ENCODE measurements around the gene FRZB.

FRZB gene

DNA sequence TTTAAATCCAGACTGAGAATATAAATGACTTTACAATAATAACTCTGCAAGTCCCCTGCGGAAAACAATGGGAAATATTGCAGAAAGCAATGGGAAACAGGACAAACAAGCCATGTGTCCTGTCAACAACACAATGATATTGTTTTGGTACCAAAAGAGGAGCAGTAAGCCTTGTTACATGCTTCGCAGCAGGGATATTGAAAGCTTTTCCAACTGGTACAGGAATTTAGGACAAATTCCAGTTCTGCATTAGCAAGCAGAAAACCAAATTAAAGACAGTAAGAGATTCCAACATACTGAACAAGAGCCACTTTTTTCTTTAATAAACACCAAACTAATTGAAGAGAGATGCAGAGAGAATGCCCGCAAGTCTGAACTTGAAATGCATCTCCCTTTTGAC is 30.0 kb downstream of the FRZB start:
- DNase-seq (ENCODE audit: low read depth): no peak

DNA sequence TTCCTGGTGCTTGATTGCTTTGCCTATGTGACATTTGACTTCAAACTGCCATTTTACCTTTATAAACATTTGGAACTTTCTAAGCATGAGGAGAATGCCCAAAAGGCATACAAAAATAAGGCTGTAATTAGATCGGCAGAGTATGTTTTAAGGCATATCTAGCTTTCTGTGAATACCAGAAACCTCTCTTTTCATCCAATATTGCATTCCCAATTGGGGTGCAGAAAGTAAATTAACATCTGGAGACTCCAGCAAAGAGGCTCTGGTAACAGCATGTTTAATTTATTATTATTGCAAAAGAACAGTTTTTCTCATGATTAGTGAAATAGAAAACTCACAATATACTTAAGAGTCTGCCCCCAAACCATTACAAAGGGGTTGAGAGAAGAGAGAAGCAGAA is 32.1 kb downstream of the FRZB start:
- DNase-seq (ENCODE audit: low read depth): no peak

DNA sequence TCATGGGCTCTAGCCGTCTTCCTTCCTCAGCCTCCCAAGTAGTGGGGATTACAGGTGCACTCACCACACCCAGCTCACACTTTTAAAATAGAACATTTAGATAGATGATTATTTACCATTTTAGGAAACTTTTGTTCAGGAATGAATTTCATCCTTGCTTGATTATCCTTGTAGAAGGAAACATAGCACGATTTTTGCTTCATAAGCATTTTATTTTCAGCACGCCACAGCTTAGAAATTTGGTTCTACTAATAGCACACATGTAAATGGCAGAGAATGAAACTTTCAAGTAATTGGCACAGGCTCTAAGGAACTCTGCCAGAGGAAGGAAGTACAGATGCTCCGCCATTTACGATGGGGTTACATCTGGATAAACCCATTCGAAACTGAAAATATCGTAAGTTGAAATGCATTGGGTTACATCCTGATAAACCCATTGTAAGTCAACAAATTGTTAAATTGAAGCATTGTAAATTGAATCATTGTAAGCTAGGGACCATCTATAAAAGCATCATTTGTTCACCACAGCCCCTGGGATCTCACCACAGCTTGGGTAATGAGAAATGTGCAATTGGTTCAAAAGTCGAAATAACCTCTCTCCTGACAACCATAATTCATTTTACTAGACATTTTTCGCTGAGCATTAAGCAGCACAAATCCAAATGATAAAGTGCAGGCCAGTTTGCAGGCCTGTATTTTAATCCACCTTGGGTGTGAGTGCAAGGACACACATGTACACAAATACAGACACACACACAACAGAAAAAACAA is 33.2 kb downstream of the FRZB start:
- DNase-seq (ENCODE audit: low read depth): no peak

DNA sequence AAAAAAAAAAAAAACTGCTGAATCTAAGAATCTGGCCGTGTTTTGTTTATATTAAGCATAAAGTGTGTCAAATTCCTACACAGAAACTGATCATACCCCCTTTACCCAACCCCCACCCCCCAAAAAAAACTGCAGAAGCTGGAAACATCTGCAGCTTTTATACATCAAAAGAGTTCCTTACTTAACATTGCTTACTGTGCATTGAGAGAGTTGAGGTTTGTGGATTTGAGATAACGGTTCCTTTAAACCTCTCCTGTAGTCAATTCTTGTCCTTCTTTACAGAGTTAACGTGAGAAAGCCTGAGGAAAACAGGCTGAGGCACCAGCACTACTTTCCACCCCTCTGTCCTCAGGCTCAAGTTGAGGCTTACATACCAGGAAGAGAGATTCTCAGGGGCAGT is 34.5 kb downstream of the FRZB start:
- DNase-seq (ENCODE audit: low read depth): no peak

DNA sequence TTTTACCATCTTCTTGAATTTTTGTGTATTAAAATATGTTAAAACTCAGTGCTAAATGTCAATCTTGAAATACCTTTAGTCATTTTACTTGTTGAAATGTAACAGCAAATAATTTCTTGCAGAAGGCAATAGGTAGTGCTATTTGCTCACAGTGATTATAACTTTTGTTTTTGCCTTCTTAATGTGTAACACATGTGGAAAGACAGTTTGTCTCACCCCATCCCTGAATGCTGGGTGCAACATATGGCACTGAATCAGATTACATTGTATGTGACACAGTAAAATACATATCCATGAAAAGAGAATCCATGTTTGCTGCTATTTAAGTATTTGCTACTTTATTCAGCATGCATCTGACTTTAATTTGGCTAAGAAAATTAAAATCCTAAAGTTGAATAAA is 35.3 kb downstream of the FRZB start:
- no peak for DNase-seq (ENCODE audit: low read depth)

DNA sequence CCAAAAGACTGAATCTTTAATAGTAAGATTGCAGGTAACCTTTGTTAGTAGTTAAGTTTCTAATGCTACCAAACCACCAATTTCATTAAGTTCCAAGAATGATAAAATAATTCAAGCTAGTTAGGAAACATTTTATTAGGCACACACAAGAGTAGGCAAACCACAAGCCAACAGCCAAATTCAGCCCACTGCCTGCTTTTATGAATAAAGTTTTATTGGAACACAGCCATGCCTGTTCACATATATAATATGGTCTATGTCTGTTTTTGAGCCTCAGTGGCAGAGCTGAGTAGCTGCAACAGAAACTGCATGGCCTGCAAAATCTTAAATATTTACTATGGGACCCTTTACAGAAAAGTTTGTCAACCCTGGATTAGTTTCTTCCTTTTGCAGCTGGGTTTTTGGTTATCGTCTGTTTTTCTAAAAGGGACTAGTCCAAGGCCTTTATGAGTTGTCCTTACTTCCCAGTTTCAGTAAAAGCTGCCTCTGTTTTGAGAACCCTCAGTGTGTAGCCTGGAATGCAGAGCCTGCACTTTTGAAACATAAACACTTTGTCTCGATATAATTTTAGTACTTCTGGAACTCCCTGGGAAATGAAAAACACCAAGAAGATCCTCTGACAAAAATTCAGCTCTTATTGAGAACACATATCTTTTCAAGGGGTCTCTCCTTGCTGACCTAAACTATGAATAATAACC is 39.1 kb downstream of the FRZB start:
- DNase-seq (ENCODE audit: low read depth): no peak

DNA sequence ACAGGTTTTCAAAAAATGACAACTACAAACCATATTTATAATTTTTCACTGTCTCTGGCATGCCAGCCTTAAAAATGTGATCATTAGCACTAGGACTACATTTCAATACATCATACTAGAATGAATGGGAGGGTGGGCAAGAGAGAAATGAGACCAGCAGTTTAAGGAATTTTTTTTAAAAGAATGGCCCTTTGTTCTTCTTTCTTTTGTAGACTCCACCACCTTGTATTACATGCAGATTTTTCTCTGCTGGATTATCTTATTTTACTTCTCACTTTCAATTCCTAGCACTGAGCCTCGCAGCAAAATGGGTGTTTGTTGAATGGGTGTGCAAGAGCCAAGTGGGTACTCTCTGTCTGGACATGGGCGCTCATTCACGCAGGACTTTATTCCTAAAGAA is 39.9 kb downstream of the FRZB start:
- no peak for DNase-seq (ENCODE audit: low read depth)

DNA sequence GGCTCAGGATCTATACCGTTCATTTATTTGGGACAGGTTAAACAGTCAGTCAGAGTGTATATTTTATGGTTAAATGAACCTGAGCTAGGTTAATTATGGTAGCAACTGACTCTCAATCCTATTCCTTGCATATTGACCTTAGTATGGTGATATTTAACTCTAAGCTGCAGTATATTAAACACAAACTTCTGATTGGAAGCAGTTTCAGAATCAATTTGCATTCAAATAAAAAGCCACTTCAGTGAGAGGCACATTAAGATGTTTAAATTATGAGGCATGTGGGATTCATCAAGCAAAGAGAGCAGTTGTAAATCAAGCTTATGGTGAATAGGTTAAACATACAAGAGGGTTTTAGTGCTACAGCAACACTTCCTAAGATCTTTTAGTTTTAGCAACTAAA is 40.4 kb downstream of the FRZB start:
- DNase-seq (ENCODE audit: low read depth): no peak

DNA sequence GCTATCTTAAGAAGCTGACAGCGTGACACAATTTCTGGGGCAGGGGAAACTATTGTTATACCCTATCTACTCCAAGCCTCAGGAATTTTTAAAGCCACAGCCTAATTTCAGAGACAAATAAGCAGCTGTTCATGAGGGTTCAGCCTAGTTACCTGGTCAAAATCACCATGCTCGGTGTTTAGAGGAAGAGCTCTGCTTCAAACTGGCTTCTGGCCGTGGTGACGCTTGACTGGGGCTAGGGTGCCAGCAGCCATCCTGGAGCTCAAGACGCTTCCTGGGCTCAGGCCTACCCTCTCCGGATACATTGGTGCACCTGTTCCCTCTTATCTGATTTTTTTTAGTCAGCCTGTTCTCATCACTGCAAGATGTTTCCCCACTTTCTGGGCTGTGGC is 41.7 kb downstream of the FRZB start:
- no peak for DNase-seq (ENCODE audit: low read depth)

DNA sequence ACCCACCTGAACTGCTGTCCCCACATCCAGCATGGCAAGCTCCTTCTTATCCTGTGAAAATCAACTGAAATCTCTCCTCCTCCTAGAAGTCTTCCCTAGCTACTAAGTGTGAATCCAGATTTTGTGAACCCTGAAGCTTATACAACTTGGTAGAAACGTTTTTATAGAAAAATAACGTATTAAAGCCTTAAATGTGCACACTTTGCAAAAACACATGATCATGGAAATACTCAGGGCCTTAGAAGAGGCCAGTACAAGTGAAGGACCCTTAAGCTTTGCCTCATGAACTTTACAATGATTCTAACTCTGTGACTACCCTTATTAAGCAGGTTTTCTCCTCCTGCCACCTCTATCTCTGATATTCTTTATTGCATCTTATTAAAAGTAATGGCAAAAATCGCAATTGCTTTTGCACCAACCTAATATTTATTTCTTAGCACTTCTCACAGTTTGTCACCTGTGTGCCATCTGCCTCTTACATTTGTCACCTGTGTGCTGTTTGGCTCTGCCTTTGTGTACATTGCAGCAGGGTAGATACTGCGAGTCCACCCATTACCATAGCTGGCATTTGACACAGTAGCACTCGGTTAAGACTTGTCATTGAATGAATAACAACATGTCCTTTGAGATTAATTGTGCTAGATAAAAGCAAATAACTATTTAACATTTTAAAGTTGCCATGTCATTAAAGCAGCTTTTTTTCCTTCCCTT is 42.2 kb downstream of the FRZB start:
- no peak for DNase-seq (ENCODE audit: low read depth)

DNA sequence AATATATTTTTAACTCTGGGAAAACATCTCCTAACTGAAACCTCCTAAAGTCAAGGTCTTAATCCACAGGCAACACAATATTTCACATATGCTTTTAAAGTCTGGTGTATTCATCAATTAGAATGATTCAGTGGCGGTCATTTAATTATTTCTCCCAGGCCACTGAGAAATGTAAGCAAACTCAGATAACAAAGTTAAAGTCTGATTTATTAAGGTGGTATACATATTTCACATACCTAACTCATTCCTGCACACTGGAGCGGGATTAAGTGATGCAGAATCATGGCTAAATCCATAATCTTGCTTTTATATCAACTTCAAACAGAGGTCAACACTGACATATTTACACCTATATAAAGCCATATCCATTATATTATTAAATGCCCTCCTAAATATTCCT is 43.7 kb downstream of the FRZB start:
- DNase-seq (ENCODE audit: low read depth): no peak

DNA sequence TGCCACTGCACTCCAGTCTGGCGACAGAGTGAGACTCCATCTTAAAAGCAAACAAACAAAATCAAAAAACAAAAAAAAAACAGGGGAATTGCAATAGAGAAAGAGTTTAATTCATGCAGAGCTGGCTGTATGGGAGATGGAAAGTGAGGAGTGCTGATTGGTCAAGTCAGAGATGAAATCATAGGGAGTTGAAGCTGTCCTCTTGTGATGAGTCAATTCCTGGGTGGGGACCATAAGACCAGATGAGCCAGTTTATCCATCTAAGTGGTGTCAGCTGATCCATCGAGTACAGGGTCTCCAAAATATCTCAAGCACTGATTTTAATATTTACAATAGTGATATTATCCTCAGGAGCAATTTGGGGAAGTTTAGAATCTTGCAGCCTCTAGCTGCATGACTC is 45.3 kb downstream of the FRZB start:
- no peak for DNase-seq (ENCODE audit: low read depth)

DNA sequence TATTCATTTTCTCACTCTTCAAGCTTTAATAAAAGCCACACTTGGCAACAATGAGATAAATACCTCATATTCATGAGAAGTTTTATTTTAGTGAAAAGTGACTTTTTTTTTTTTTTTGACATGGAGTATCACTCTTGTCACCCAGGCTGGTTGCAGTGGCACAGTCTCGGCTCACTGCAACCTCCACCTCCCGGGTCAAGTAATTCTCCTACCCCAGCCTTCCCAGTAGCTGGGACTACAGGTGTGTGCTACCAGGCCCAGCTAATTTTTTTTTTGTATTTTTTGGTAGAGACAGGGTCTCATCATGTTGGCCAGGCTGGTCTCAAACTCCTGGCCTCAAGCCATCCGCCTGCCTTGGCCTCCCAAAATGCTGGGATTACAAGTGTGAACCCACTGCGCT is 47.0 kb downstream of the FRZB start:
- DNase-seq (ENCODE audit: low read depth): no peak

DNA sequence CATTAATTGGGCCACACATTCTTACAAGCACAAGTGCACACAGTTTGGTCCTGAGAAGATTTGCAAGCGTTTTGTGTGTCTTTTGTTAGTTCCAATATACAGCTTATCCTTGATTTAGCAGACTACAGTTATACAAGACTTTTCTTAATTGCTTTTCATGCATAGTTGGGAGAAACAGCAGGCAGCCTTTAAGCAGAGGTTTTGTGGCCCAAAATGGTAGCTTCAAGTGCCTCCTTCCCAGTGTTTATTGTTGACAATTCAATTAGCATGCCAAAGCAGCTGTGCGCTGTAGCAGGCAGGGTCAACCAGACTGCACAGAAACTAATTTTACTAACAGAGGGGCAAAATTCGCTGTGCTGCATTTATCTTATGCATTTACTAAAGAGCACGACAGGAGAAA is 47.5 kb downstream of the FRZB start:
- no peak for DNase-seq (ENCODE audit: low read depth)

DNA sequence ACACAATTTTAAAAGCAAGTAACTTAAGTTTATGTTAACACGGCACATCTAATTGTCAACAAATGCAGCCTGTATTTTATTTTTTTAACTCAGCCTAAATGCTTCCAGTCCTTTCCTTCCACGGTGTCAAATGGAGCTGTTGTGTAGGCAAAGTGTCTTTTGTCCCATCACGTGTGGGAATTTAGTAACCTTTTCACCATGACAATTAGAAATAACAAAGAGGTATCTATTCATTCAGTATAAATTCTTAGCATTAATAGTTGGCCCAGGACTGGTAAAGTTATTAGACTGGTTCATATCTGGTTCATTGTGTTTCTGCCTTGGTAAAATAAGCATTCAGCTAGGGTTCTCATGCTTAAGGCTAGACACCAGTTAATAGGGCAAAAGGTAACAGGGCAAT is 47.9 kb downstream of the FRZB start:
- no peak for DNase-seq (ENCODE audit: low read depth)

DNA sequence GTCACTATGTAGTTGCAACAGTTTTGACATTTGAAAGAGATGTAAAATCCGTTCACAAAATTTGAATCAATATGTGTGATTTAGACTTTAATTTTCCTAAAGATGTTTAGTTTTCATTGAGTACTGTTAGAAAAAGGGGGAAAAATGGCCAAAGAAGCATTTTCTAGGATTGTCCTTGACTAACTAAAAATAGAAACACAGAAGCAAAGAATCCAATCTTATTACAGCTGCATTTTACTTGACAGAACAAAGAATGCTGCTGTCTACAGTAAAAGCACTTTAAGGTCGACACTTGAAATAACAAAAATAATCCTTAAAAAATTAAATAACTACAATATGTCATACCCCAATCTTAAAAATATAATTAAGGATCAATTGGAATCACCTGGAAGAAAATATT is 48.9 kb downstream of the FRZB start:
- DNase-seq (ENCODE audit: low read depth): no peak

DNA sequence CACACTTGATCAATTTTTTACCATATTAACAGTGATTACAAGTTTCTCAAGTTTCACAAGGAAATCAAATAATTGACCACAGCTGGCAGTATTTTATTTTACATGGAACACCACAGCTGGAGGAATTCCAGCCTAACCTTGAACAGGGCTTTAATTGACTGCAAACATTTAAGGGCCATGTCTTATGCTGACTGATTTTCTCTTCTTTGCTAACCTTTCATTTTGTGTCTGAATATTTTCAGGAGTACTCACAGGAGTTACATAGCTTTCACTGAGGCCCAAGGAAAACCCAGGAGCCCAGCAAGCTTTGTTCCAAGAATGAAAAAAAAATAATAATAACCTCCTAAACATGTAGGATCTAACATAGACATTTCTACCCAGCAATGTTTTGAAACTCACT is 49.6 kb downstream of the FRZB start:
- DNase-seq (ENCODE audit: low read depth): no peak

DNA sequence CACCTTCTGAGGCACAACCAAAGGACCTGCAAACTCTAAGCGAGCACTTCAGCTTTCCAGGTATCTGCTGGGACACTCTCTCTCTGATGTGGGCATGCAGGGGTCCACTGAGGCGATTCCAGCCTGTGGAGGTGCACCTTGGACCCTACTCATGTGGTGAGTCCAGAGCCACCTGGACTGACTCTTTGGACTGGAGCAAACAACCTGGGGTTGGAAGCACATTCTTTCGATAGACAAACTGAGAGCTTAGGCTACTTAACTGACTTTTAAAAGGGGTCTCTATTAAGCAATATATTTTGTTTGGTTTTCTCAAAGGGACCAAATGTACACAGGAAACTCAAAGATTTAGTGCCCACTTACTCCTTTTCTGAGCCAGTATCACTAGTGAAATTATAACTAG is 51.6 kb downstream of the FRZB start:
- no peak for DNase-seq (ENCODE audit: low read depth)

DNA sequence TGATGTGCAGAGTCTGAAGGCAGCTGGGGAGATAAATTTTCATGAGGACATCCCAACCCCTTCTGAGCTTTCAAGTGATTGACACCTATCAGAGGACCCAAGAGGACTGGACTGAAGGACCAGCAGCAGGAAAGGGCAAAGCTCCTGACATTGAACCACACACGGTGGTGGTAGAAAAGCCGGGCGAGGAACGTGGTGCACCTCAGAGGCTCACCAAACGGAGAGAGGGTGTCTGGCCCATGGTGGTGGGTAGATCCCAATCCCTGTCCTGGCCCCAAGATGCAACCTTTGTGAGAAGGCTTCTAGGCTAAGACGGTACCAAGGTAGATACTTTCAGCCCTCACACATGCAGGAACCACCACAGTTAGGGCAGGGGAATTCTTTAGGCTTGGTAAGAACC is 52.1 kb downstream of the FRZB start:
- DNase-seq (ENCODE audit: low read depth): no peak

DNA sequence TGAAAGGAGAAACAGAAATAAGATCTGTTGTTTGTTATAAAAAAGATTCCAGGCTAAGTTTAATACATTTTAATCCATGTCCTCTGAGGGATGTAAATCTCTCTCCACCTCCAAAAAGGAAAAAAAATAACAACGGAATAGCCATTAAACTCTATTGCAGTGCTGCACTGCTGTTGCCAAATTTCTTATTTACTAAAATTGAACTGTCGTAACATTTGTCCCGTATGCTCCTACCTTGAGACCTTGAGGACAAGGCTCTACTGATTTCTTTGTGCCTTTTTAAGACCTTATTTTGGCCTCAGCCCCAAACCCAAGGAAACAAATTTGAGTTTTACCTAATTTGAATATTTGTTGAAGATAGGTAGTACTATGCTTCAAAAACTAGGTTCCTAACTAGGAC is 56.4 kb downstream of the FRZB start:
- DNase-seq (ENCODE audit: low read depth): no peak

DNA sequence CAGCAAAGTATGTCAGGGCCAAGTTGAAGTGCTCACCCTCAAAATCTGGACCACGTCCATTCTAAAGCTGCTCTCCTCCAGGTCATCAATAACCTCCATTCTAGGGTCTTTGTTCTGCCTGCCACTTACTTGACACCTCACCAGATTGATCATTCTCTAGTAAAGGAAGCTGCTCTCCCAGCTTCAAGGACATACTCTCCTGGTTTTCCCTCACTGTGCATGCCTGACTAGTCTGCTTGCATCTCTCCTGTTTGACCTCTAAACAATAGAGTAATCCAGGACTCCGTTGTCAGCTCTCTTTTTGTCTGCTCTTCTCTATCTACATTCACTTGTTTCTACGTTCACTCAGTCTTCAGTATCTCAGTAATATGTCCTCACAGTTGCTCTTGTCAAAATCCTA is 59.1 kb downstream of the FRZB start:
- no peak for DNase-seq (ENCODE audit: low read depth)

DNA sequence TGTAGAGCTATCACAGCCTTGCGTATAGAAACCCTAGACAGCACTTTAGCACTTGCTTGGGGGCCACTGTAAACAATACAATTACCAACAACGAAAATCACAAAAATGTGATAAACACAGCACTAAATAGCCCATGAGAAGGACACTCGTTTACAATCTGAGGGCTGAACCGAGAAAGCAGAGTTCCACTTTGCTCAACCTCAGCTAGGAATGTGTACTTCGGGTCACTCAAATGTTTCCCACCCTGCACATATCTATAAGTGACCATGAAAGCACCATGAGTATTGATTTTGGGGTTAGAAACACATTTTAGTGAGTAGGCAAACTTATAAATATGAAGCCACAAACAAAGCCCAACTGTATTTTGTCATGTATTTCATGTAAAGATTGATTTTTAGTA is 62.3 kb downstream of the FRZB start:
- DNase-seq (ENCODE audit: low read depth): no peak

DNA sequence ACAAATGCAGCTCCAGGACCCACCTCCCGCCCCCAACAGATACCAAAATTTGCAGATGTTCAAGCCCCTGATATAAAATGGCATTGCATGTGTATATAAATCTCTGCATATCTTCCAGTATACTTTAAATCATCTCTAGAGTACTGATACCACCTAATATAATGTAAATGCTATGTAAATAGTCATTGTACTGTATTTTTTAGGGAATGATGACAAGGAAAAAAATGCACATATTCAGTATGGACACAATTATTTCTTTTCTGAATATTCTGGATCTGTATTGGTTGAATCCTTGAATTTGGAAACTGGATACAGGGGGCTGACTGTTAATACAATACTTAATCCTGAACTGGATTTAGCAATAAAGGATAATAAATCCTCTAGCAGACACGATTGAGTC is 67.7 kb downstream of the FRZB start:
- no peak for DNase-seq (ENCODE audit: low read depth)

DNA sequence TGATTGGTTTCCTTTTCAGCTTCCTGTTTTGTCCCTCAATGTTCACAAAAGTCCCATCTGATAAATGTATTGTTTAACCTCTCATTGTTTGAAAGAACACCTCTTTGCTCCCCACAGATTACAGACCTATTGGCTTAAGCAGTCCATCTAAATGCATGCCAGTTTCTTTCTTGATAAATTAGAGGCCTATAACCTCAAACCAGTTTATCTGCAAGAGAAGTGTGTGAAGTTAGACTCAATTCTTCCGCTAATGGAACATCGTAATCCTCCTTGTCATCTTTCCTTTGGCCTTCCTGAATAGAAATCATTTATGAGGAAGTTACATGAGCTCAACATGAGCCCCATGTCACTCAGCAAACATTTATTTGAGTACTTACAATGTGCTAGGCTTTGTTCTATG is 74.0 kb downstream of the FRZB start:
- DNase-seq (ENCODE audit: low read depth): no peak

Measured in activated T-cell treated with anti-CD3 and anti-CD28 coated beads for 1 hour (primary cell).